ENCODE results near the gene SOHLH2. TPM values are rescaled to one million over a fixed set of nuclear protein-coding genes. Genes with fewer than 3 reads are reported as not detected.

SOHLH2 gene
- total and polyA plus RNA-seq, 7 donors, result 0.17 to 1.4 (median 0.21) TPM; not detected in 1

- DNase-seq (peak; percentile 51 to 76), ATAC-seq (peak; percentile 34 to 92 (median 73))
- Histone ChIP-seq H3K27me3 (ENCODE audit: insufficient read depth in 3 of 3, low read length in 2 of 3) (no peaks in the 10 kb centered on the region), H3K4me3 (no peak overlapping the region), H3K36me3 (ENCODE audit: insufficient read depth in 1 of 2, low read depth in 1 of 2) (no peaks in the 10 kb centered on the region), H3K9me3 (no peaks in the 10 kb centered on the region), H3K27ac (no peak overlapping the region), H3K4me1 (no peaks in the 10 kb centered on the region)
- TF ChIP-seq, protein P1, sequence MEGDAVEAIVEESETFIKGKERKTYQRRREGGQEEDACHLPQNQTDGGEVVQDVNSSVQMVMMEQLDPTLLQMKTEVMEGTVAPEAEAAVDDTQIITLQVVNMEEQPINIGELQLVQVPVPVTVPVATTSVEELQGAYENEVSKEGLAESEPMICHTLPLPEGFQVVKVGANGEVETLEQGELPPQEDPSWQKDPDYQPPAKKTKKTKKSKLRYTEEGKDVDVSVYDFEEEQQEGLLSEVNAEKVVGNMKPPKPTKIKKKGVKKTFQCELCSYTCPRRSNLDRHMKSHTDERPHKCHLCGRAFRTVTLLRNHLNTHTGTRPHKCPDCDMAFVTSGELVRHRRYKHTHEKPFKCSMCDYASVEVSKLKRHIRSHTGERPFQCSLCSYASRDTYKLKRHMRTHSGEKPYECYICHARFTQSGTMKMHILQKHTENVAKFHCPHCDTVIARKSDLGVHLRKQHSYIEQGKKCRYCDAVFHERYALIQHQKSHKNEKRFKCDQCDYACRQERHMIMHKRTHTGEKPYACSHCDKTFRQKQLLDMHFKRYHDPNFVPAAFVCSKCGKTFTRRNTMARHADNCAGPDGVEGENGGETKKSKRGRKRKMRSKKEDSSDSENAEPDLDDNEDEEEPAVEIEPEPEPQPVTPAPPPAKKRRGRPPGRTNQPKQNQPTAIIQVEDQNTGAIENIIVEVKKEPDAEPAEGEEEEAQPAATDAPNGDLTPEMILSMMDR (IDR thresholded peaks at IDR 0.05), result no peak
- WGBS, 3 donors, result 19 to 29% (median 28%) methylated on average over 7 of the region's 7 CpGs
- intact Hi-C loops (cut with DNase I), result loop anchor here in 1 of 2 donors (10.0 kb wide), 1 partner anchor 179 kb away; no protein-coding TSS in a partner anchor
Observed at GRCh38 chr13:36163809-36164308, 50.5 kb downstream of the SOHLH2 start.

DNA sequence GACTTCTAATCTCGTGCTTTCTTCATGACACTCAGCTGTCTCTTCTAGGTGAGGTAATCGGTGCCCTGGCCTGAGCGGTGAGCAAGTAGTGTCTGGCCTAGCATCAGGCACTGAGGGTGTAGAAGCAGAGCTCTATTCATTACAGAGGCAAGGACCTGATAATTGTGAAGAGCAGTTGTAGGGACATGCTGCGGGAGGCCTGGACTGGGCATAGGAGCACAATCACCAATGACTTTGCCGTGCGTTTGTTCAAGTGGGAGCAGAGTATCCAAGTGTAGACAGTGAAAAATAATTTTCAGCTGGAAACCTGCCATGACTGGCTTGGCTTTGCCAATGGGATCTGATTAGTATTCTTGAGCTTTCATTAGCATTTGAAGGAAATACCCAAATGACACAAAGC is 51.1 kb downstream of the SOHLH2 start:
- ATAC-seq (peak in 1 of 4 donors; percentile 57), DNase-seq (no peak)
- WGBS, 3 donors, result 80 to 89% (median 85%) methylated on average over 6 of the region's 6 CpGs
- Histone ChIP-seq H3K9me3 (no peaks in the 10 kb centered on the region), H3K36me3 (ENCODE audit: insufficient read depth in 1 of 2, low read depth in 1 of 2) (no peaks in the 10 kb centered on the region), H3K4me3 (no peak overlapping the region), H3K4me1 (no peaks in the 10 kb centered on the region), H3K27me3 (ENCODE audit: insufficient read depth in 3 of 3, low read length in 2 of 3) (no peaks in the 10 kb centered on the region), H3K27ac (no peak overlapping the region)
- intact Hi-C loops (cut with DNase I), result loop anchor here in 1 of 2 donors (10.0 kb wide), 1 partner anchor 178 kb away; no protein-coding TSS in a partner anchor
- TF ChIP-seq, protein P1 (IDR thresholded peaks at IDR 0.05), result no peak

DNA sequence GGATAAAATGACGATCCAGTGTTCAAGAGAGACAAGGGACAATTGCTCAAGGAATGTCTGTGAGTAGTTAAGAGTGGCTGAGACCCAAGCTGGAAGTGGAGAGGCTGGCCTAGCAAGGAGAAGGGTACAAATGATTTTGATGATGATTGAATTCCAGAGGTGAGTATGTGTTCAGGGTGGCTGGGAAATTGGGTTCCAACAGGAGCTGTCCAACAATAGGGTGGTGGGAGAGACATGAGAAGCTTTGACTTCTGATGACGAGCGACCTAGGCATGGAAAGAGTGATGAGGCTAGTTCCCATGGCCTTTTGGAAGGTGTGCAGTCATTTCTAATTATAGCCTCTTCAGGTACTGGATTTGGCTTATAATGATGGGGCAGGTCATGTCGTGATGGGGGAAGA is 54.1 kb downstream of the SOHLH2 start:
- no peak overlapping the region for H3K4me3 ChIP-seq
- TF ChIP-seq, protein P1 (IDR thresholded peaks at IDR 0.05), result no peak
- no peaks in the 10 kb centered on the region for H3K27me3 ChIP-seq (ENCODE audit: insufficient read depth in 3 of 3, low read length in 2 of 3)
- WGBS, 3 donors, result 79 to 92% (median 82%) methylated on average over 4 of the region's 4 CpGs
- ATAC-seq (no peak), DNase-seq (no peak)
- H3K36me3 ChIP-seq (ENCODE audit: insufficient read depth in 1 of 2, low read depth in 1 of 2), result no peaks in the 10 kb centered on the region
- intact Hi-C loops (cut with DNase I), result loop anchor here in 1 of 2 donors (10.0 kb wide), 1 partner anchor 175 kb away; no protein-coding TSS in a partner anchor
- no peaks in the 10 kb centered on the region for H3K9me3 ChIP-seq
- no peaks in the 10 kb centered on the region for H3K4me1 ChIP-seq
- no peak overlapping the region for H3K27ac ChIP-seq

GRCh38 chr13:36158611-36159010 is 55.7 kb downstream of the SOHLH2 start:
- no peaks in the 10 kb centered on the region for H3K9me3 ChIP-seq
- no peak overlapping the region for H3K4me3 ChIP-seq
- peaks cover 0 to 3% (median 0%) of the 10 kb centered on the region in 3 donors for H3K27me3 ChIP-seq (ENCODE audit: insufficient read depth in 3 of 3, low read length in 2 of 3)
- TF ChIP-seq, protein P1 (IDR thresholded peaks at IDR 0.05), result no peak
- ATAC-seq (no peak), DNase-seq (no peak)
- H3K27ac ChIP-seq, result no peak overlapping the region
- intact Hi-C loops (cut with DNase I), result no loop called here
- H3K36me3 ChIP-seq (ENCODE audit: insufficient read depth in 1 of 2, low read depth in 1 of 2), result no peaks in the 10 kb centered on the region
- H3K4me1 ChIP-seq, result no peaks in the 10 kb centered on the region
- 81 to 83% (median 82%) methylated on average over 4 of the region's 4 CpGs for WGBS, 3 donors

- H3K4me1 ChIP-seq, result no peaks in the 10 kb centered on the region
- intact Hi-C loops (cut with DNase I), result no loop called here
- no peaks in the 10 kb centered on the region for H3K9me3 ChIP-seq
- no peak overlapping the region for H3K27ac ChIP-seq
- H3K4me3 ChIP-seq, result no peak overlapping the region
- WGBS, 3 donors, result 10 to 27% (median 13%) methylated on average over 1 of the region's 1 CpG
- H3K36me3 ChIP-seq (ENCODE audit: insufficient read depth in 1 of 2, low read depth in 1 of 2), result no peaks in the 10 kb centered on the region
- ATAC-seq (no peak), DNase-seq (no peak)
- TF ChIP-seq, protein P1 (IDR thresholded peaks at IDR 0.05), result no peak
- H3K27me3 ChIP-seq (ENCODE audit: insufficient read depth in 3 of 3, low read length in 2 of 3), result peaks cover 0 to 3% (median 0%) of the 10 kb centered on the region in 3 donors
Observed at GRCh38 chr13:36157480-36157879, 56.9 kb downstream of the SOHLH2 start.
